Measurements from ENCODE around the gene SLC19A1. TPM values are rescaled to one million over a fixed set of nuclear protein-coding genes. Genes with fewer than 3 reads are reported as not detected.

Gene SLC19A1
- total RNA-seq, 4 donors from 2014 or later = 10.7 to 70.8 (median 30.5) TPM

DNA sequence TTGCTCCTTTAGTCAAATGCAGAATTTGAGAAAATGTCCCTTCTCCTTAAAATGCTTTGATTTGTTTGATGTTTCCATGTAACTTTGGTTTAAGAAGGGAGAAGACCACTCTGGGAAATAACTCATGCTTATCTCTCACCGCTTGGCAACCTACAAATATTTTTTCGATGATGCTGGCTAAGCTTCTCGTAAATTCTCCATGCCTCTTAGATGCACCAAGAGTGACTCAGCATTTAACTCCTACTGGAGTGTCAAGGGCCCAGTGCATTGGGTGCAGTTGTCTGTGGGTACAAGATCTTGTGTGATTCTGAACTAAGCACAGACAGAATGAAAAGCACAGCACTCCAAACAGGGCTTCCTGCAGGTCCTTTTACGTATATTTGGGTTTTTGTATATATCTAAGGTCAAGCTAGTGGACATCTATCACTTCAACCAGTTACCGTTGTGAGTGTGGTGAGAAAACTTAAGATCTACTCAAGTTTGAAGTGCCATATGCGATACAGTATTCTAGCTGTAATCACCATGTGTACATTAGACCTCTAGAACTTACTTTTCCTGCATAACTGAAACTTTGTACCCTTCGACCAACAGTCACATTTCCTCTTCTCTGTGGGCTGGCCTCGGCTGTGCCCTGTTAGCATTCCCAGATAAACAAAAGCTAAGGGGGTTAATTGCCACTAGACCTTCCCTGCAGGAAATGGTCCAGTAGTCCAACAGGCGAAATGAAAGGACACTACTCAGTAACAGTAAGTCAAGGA, 81.5 kb downstream of the SLC19A1 start:
- no peak for TF ChIP-seq POLR2A (IDR thresholded peaks at IDR 0.05)
- TF ChIP-seq, protein P1, sequence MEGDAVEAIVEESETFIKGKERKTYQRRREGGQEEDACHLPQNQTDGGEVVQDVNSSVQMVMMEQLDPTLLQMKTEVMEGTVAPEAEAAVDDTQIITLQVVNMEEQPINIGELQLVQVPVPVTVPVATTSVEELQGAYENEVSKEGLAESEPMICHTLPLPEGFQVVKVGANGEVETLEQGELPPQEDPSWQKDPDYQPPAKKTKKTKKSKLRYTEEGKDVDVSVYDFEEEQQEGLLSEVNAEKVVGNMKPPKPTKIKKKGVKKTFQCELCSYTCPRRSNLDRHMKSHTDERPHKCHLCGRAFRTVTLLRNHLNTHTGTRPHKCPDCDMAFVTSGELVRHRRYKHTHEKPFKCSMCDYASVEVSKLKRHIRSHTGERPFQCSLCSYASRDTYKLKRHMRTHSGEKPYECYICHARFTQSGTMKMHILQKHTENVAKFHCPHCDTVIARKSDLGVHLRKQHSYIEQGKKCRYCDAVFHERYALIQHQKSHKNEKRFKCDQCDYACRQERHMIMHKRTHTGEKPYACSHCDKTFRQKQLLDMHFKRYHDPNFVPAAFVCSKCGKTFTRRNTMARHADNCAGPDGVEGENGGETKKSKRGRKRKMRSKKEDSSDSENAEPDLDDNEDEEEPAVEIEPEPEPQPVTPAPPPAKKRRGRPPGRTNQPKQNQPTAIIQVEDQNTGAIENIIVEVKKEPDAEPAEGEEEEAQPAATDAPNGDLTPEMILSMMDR (IDR thresholded peaks at IDR 0.05) = no peak
- Histone ChIP-seq H3K36me3 (no peaks in the 10 kb centered on the region), H3K4me1 (peaks cover 0 to 5% (median 0%) of the 10 kb centered on the region in 4 donors), H3K27me3 (no peaks in the 10 kb centered on the region), H3K4me3 (no peak overlapping the region), H3K27ac (no peak overlapping the region), H3K9me3 (no peaks in the 10 kb centered on the region)
- no peak for DNase-seq

DNA sequence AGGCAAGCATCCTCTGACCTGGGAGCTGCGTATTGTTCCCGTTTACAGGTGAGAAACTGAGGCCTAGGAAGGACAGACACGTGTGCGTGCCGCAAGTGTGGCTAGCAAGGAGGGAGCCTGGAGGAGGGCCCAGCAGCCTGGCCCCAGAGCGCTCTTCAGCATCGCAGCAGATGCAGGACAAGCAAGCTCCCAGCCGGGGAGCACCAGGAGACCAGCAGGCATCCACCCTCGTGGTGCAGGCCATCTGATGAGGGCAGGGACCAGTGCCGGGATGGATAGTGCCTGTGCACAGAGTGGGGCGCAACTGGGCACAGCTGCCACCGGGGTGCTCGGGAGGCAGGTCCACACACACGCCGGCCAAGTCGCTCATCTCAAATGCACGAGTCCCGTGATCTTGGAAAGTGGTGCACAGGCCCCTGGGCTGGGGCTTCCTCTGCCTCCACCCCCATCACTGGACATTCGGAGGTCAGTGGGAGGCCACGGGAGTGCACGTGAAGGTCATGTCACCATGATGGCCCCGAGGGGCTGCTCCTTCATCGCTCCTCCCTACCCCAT, 82.2 kb downstream of the SLC19A1 start:
- Histone ChIP-seq H3K4me1 (peaks cover 0 to 5% (median 0%) of the 10 kb centered on the region in 4 donors), H3K4me3 (no peak overlapping the region), H3K9me3 (no peaks in the 10 kb centered on the region), H3K36me3 (no peaks in the 10 kb centered on the region), H3K27ac (no peak overlapping the region), H3K27me3 (no peaks in the 10 kb centered on the region)
- DNase-seq = peak in 1 of 3 donors; percentile 37
- no peak for TF ChIP-seq POLR2A (IDR thresholded peaks at IDR 0.05)
- TF ChIP-seq, protein P1 (IDR thresholded peaks at IDR 0.05) = no peak

DNA sequence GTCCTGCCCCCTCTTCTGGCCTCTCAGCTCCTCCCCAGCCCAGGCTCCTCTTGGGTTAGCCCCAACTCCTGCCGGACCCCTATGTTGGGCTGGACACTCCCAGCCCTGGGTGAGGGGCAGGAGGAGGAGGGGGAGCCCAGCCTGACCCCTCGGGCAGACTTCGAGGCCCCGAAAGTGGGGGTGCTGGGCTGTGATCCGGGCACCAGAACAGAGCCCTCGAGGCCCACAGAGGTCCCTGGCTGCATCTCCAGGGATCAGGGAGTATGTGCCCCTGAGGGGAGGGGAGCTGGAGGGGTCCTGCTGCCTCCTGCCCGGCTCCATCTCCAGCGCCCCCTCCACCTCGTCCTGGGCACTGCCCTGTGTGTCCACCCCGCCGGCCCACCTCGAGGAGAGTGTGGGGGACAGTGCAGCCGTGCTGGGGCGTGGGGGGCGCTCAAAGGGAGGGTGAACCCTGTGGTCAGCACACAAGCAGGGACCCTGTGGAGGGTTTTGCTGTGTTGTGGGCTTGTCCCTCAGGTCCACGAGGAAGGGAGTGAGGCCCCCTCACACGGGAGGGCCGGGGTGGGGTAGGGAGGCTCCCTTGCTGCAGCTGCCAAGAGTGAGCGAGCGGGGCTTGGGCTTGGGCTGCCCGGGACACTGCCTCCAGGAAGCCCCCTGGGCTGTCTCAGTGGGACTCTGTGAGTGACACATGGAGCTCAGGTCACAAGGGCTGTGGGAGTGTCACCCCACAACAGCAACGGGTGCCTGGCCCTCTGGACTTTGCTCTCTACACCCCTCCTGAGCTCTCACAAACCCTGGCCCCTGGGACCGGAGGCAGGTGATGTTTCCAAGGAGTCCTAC, 82.8 kb downstream of the SLC19A1 start:
- no peak overlapping the region for H3K27ac ChIP-seq
- H3K36me3 ChIP-seq = no peaks in the 10 kb centered on the region
- no peaks in the 10 kb centered on the region for H3K9me3 ChIP-seq
- DNase-seq = peak in 1 of 3 donors; percentile 42
- no peaks in the 10 kb centered on the region for H3K27me3 ChIP-seq
- H3K4me3 ChIP-seq = no peak overlapping the region
- H3K4me1 ChIP-seq = peaks cover 0 to 9% (median 0%) of the 10 kb centered on the region in 4 donors
- TF ChIP-seq, protein P1 (IDR thresholded peaks at IDR 0.05) = no peak
- no peak for TF ChIP-seq POLR2A (IDR thresholded peaks at IDR 0.05)

DNA sequence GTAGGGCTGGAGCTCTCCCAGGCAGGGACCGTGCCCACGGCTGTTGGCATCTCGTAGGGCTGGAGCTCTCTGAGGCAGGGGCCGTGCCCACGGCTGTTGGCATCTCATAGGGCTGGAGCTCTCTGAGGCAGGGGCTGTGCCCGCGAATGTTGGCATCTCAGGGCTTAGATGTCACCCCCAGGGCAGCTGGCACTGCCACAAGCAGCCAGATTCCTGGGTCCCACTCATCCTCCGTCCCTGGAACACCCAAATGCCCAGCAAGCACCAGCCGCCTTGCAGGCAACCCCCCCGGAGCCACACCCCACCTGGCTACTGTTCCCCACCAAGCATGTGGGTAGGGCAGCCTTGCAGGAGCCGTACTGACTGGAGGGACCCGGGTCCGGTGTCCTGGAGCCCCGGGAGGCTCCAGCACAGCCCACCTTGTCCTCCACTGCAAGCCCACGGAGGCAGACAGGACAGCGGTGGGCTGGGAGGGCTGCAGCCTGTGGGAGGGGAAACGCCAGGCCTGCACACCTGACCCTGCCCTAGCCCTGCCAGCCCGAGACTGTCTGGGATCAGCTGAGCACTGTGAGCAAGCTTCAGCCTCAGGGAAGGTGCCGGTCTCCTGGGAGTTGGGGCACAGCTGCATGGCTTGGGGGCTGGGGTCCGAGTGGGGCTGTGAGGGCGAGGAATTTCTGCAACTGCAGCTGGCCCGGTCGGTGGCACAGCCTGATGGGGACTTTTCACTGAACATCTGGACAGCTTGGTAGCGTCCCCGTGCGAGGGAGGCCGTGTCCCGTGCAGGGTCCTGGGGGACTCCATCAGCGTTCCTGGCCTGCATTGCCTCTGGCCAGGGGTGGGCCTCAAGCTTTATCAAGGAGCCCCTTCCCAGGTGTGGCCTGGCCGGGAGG, 83.7 kb downstream of the SLC19A1 start:
- TF ChIP-seq, protein P1 (IDR thresholded peaks at IDR 0.05) = no peak
- no peak for TF ChIP-seq POLR2A (IDR thresholded peaks at IDR 0.05)
- H3K4me3 ChIP-seq = no peak overlapping the region
- no peak for DNase-seq
- H3K4me1 ChIP-seq = peaks cover 0 to 9% (median 0%) of the 10 kb centered on the region in 4 donors
- no peaks in the 10 kb centered on the region for H3K9me3 ChIP-seq
- H3K36me3 ChIP-seq = no peaks in the 10 kb centered on the region
- H3K27ac ChIP-seq = no peak overlapping the region
- H3K27me3 ChIP-seq = no peaks in the 10 kb centered on the region

DNA sequence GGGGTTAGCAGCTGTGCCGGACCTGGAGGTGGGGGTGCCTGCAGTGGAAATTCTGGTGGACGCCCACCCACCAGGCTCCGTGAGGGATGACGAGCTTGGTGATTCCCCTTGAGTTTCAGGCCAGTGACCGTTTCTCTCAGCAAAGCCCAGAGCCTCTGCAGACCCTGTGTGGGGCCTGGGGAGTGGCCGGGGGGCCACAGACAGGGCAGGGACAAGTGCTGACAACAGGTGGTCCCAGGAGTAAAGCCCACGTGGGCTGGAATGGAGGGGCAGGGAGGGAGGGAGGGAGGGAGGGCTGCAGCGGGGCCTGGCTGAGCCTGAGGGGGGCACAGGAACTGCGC, 84.4 kb downstream of the SLC19A1 start:
- DNase-seq = no peak
- no peak overlapping the region for H3K27ac ChIP-seq
- TF ChIP-seq POLR2A (IDR thresholded peaks at IDR 0.05) = no peak
- TF ChIP-seq, protein P1 (IDR thresholded peaks at IDR 0.05) = no peak

More for the DNA sequence above, 84.4 kb downstream of the SLC19A1 start:
- no peaks in the 10 kb centered on the region for H3K27me3 ChIP-seq
- H3K36me3 ChIP-seq = no peaks in the 10 kb centered on the region
- H3K4me1 ChIP-seq = peaks cover 0 to 9% (median 0%) of the 10 kb centered on the region in 4 donors
- no peaks in the 10 kb centered on the region for H3K9me3 ChIP-seq
- no peak overlapping the region for H3K4me3 ChIP-seq

All from Peyer's patch (tissue), 4 donors.